Measurements from ENCODE around the gene RABGAP1L.

DNA sequence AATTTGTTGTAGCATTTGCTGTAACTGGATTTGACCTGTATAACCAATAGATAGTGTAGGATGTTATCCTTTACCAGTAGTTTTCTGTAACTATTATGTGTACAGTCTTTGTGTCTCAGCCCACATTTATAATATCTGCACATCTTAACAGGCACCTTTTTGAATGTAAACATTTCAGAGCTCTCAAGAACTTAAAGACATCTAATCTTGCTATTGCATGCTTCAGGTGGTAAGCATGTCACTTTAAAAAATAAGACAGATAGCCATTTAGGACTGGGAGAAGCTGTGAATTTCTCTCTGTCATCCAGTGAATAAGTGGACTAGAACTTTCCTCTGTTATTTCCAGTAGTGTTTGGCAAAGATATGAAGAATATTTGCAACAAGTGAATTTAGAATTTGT is 265.8 kb downstream of the RABGAP1L start:
- no peak for TF ChIP-seq ZBTB10 (tag by site-specific recombination; IDR thresholded peaks at IDR 0.05)
- TF ChIP-seq, protein P1, sequence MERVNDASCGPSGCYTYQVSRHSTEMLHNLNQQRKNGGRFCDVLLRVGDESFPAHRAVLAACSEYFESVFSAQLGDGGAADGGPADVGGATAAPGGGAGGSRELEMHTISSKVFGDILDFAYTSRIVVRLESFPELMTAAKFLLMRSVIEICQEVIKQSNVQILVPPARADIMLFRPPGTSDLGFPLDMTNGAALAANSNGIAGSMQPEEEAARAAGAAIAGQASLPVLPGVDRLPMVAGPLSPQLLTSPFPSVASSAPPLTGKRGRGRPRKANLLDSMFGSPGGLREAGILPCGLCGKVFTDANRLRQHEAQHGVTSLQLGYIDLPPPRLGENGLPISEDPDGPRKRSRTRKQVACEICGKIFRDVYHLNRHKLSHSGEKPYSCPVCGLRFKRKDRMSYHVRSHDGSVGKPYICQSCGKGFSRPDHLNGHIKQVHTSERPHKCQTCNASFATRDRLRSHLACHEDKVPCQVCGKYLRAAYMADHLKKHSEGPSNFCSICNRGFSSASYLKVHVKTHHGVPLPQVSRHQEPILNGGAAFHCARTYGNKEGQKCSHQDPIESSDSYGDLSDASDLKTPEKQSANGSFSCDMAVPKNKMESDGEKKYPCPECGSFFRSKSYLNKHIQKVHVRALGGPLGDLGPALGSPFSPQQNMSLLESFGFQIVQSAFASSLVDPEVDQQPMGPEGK (tag by site-specific recombination; IDR thresholded peaks at IDR 0.05): no peak
- no peak for TF ChIP-seq CTCF (tag by site-specific recombination; IDR thresholded peaks at IDR 0.05)
- TF ChIP-seq ZNF558 (tag by site-specific recombination; IDR thresholded peaks at IDR 0.05): no peak
- TF ChIP-seq, protein P2, sequence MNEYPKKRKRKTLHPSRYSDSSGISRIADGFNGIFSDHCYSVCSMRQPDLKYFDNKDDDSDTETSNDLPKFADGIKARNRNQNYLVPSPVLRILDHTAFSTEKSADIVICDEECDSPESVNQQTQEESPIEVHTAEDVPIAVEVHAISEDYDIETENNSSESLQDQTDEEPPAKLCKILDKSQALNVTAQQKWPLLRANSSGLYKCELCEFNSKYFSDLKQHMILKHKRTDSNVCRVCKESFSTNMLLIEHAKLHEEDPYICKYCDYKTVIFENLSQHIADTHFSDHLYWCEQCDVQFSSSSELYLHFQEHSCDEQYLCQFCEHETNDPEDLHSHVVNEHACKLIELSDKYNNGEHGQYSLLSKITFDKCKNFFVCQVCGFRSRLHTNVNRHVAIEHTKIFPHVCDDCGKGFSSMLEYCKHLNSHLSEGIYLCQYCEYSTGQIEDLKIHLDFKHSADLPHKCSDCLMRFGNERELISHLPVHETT (tag by site-specific recombination; IDR thresholded peaks at IDR 0.05): no peak
- TF ChIP-seq ZNF549 (tag by site-specific recombination; IDR thresholded peaks at IDR 0.05): no peak
- no peak for TF ChIP-seq ZSCAN30 (tag by site-specific recombination; IDR thresholded peaks at IDR 0.05)
- no peak for TF ChIP-seq ZNF707 (tag by site-specific recombination; IDR thresholded peaks at IDR 0.05)
- TF ChIP-seq, protein P3, sequence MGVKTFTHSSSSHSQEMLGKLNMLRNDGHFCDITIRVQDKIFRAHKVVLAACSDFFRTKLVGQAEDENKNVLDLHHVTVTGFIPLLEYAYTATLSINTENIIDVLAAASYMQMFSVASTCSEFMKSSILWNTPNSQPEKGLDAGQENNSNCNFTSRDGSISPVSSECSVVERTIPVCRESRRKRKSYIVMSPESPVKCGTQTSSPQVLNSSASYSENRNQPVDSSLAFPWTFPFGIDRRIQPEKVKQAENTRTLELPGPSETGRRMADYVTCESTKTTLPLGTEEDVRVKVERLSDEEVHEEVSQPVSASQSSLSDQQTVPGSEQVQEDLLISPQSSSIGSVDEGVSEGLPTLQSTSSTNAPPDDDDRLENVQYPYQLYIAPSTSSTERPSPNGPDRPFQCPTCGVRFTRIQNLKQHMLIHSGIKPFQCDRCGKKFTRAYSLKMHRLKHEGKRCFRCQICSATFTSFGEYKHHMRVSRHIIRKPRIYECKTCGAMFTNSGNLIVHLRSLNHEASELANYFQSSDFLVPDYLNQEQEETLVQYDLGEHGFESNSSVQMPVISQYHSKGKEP (tag by site-specific recombination; IDR thresholded peaks at IDR 0.05): no peak

Data from HEK293 (cell line).